HG03045 (cell line): ENCODE data around the gene DDOST.

Source experiments
- ATAC-seq: cut with Tn5 transposase; IDR thresholded peaks from one replicate; pipeline ENCODE4 v1.9.1; 2021; ENCODE audit warnings: mild to moderate bottlenecking, moderate library complexity; ENCODE audit not compliant: unreplicated experiment

DDOST gene

DNA sequence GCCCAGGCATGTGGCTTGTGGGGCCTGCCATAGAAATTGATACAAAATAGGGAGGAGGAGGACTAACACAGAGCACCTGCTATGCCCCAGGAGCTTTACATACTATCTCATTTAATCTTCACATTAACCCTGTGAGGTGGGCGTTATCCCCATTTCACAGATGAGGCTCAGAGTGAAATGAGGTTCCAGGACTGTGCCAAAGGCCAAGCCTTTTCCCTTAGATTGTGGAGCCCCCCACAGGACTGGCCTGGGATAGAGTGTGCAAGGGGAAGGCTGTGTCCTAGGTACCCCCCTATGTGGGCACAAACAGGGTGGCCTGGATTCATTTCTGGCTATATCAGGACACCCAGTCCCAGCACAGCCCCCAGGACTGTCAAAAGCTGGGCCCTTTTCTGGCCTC is 2.2 kb upstream of the DDOST start:
- ATAC-seq: no peak

DNA sequence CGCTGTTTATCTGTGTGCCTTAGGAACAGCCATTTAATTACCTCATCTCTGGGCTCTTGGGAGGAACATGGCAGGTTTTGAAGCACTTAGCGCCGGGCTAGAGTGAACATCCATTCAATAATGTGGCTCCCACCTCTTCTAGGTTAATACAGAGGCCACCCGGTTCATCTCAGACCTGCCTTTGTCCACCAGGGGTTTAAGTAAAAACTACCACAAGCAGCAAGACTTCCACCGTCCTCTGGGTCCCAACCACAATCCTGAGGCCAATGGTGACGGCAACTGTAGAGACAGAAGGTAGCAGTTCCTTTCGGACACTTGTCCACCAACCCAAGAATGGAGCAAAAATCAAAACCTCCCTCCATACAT is 924 bp upstream of the DDOST start:
- ATAC-seq: no peak

DNA sequence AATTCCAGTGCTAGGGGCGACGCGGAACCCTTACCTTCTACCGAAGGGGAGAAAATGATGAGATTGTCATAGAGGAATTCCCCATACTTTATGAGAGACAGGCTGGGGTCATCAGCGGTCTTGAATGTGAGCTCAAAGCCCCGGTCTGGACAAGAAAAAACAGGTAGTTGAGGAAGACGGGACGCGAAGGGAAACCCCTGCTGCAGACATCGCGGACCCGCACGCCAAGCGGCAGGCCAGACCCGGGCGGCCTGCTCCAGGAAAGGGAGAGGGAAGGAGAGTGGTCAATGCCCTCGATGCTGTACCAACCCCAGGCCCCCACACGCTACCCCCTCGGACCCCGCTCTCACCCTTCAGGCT is 342 bp downstream of the DDOST start:
- peak; percentile 3 for ATAC-seq

DNA sequence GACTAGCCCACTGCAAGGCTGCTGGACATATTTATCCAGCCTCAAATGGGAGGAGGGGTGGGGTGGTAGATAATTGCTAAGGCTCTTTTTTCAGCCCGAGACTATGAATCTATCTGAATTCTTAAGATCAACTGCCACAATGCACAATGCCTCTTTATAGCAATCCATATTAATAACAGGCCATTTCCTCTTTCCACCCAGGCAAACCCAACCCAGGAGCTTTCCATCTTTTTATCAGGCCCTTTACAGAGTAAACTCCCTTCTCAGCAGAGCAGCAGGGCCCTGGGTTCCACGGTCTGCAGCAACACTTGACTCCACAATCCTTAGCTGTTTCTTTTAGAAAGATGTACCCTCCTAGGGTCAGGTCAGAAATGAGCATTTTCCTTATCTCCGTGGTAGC is 806 bp downstream of the DDOST start:
- no peak for ATAC-seq

DNA sequence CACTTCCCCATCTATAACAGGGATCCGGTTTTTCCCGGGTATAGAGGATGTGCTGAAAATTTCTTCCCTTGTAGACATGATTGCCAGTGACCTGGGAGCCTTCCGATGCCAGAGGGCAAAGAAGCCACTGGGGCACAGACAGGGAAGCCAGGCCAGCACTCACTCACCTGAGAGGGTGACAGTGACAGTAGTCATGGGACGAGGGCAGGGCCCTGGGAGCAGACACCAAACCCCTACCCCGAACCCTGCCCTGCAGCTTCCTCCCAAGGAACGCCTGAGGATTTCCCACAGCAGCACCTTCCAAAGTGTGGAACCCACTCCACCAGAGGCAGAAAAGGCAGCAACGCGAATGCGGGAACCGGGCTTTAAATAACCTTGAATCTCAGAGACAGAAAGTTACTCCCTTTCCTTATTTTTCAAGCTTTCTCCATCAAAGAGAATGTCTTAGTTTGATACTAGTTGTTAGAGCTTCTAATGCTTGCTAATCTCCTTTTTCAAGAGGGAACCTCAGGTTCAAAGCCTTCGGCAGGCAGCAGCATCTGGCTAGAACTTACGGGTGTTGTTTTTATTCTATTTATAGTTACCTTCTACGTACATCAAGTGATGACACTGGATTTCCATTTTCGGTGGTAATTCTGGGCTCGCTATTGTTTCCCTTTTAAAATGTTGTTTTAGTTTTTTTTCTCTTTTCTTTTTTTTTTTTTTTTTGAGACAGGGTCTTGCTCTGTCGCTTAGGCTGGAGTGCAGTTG is 2.8 kb downstream of the DDOST start:
- ATAC-seq: no peak

DNA sequence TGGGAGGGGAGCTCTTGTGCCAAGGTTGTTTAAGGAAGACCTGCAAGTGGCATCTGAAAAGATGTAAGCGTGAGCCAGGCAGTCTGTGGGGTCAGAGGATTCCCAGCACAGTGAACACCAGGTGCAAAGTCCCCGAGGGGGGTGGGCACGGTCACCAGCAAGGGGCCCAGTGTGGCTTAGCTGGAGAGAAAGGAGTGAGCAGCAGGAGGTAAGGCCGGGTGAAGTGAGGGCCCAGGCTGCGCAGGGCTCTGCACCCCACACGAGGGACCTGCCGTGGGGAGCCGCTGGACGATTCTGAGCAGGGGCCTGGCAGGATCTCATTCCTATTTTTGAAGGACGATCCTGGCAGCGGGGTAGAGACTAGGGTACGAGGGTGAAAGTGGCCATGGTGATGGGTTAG is 4.1 kb downstream of the DDOST start:
- no peak for ATAC-seq

DNA sequence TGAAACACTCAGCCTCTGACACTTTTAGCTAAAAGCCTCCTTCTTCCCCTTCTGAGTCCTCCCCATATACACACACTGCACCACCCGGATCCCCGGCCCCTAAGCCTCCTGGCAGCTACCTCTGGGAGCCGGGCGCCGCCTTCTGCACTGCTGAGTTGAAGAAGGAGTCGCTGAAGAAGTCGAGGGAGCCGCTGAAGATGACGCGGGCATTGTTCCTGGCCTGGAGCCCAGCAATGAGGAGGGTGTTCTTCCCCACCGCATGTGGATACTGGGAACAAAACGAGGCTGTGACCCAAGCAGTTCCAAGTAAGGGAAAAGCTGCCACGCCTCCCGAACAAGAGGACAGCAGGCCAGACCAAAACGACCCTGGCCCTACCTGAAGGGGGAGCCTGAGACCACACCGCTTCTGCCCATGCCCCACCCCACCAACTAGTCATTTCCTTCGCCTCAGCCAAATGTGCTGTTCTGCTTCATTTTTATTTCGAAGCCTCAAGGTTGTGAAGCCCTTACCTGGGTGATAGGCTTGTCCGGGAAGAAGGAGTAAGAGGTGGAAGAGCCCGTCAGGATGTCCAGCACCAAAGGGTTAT is 7.0 kb downstream of the DDOST start:
- ATAC-seq: no peak

DNA sequence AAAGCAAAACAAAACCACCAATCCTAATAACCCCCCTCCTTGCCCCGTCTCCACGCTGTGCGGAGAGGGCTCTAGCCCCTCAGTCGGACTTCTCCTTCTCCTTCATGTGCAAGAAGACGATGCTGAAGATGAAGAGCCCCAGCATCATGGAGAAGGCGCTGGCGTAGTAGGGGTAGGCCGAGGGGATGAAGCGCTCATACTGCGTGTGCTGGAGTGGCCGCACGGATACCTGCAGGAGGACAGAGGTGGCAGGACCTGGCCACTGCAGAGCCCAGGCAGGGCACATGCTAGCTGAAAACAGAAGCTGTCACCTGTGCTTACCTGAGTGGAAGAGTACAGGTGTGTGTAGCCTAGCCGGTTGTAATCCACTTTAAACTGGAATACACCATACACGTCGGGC is 8.9 kb downstream of the DDOST start:
- no peak for ATAC-seq

DNA sequence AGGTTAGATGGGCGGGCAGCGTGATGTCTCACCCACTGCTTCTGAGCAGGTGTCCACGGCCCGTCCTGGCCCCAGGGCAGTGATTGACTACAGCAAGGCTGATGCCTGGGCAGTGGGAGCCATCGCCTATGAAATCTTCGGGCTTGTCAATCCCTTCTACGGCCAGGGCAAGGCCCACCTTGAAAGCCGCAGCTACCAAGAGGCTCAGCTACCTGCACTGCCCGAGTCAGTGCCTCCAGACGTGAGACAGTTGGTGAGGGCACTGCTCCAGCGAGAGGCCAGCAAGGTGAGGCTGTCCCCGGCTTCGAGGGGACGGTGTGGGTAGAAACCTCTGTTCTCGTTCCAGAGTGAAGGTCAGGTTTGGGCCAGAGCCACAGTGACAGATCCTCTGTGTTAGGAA is 12.2 kb downstream of the DDOST start:
- ATAC-seq: no peak

DNA sequence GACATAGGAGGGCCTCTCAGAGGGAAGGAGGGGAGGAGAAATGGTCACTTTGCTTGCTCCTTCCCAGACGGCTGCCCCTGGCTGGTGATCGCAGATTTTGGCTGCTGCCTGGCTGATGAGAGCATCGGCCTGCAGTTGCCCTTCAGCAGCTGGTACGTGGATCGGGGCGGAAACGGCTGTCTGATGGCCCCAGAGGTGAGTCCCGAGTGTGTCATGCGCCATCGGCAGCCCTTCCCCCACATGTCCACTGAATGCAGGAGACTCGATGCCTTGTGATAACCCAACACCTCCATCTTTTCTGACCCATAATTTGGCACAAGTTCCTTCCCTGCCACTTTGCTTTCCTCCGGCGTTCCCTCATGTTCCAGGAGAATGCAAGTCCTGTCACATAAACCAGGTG is 12.7 kb downstream of the DDOST start:
- no peak for ATAC-seq

DNA sequence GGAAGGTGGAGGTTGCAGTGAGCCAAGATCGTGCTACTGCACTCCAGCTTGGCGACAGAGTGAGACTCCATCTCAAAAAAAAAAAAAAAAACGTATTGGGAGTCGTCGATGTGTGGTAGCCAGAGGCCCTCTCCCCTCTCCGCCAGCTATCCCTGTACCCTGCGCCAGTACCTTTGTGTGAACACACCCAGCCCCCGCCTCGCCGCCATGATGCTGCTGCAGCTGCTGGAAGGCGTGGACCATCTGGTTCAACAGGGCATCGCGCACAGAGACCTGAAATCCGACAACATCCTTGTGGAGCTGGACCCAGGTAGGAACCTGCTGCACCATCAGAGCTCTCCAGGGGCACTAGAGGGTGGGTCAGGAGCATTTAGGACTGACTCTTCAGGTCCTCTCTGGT is 15.8 kb downstream of the DDOST start:
- no peak for ATAC-seq

DNA sequence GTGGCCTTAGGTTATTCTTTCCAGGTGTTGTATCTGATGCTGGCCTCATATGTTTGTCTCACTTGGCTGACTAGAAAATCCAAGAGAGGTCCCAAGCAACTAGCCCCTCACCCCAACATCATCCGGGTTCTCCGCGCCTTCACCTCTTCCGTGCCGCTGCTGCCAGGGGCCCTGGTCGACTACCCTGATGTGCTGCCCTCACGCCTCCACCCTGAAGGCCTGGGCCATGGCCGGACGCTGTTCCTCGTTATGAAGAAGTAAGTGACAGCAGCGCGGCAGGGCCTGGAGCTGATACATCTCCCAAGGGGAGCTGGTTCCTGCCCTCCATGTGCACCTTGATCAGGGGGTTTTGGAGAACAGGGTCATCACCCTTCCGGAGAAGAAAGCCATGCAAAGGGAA is 16.8 kb downstream of the DDOST start:
- ATAC-seq: no peak

DNA sequence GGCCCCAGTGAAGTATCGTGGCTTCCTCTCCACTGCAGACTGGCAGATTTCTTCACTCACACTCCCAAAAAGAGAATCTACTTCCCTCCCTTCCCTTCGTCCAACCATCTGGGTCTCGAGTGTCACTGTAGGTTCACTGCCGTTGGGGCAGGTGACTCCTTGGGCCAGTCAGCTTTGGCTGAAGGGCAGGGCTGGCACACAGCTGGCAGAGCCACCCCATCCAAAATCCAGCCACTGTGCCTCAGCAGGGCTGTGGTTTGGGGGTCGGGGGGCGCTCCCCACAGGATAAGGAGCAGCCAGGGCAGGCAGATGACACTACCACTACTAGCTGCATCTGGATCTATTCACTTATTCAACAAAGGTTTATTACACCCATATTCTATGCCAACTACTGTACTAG is 18.1 kb downstream of the DDOST start:
- no peak for ATAC-seq

DNA sequence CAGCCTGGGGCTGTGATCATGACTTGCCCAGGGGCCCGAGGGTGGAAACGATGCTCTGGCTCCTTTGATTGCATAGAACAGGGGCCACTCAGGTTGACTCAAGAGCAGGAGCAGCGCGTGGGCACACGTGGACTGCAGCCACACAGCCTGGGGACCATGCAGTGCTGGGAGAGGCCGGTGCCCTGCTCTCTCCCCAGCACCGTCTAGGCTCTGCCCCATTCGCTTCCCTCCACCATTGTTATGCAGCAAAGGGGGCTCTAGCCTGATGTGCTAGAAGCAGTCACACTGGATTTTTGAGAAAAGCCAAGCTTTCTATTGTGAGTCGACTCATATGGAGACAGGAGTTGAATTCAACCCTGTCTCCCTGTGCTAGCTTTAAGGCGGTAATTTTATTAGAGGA is 19.2 kb downstream of the DDOST start:
- ATAC-seq: no peak

DNA sequence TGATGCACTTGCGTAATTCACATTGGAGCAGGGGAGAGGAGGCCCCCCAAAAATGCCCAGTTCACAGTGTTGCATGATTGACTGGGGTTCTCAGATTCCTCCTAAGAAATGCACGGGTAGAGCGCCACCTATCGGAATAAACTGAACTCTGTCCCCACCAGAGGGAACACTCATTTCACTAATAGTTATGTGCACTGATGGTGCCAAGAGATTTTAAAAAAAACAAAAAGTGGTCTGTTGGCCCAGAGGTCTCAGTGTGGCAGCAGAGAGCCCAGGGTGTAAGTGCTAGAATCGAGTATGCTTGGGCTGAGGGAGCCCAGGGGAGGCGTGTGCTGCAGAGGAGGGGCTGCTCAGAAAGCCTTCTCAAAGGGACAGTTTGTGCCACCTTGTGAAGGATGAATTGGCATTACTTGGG is 21.0 kb downstream of the DDOST start:
- no peak for ATAC-seq

DNA sequence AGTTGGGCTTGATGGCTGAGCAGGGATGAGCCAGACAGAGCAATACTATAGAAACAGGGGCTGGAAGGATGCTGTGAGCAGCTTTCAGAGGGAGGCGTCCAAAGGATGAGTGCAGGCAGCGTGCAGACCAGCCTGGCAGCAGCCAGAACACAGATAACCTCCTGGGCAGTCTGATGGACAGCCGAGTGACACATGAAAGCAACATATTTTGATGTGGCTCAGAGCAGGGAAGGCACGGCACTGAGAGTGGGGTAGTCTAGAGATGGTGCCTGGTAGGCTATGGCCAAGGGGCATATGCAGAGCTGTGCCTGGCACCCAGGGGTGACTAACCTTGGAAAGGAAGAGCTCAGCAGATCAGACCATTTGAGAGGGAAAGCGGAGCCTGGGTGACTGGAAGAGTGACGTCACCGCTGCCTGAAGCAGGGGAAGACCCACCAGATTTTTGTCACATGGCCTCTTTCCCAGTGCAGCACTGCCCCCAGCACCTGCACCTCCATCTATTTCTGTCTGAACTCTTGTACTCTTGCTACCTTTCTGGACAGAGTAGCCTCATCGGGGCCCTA is 24.3 kb downstream of the DDOST start:
- ATAC-seq: no peak

DNA sequence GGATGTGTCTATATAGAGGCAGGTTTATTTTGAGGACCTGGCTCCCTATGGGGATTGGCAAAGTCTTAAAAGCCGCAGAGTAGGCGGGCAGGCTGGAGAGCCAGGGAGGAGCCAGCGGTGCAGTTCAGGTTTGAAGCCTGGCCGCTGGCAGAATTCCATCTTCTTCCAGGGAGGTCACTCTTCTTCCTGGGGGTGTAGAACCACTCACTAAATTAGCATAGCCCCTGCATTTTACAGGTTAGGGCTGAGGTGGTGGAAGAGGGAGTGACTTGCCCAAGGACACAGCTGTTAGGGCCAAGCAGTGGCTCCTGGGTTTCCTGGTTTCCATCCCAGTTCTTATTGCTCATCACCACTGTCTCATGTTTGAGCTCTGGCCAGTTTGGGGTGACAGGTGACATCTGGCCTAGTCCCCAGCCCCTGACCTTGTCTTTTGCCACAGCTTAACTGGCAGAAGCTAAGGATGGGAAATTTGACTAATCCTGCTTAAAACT is 26.5 kb downstream of the DDOST start:
- ATAC-seq: no peak

DNA sequence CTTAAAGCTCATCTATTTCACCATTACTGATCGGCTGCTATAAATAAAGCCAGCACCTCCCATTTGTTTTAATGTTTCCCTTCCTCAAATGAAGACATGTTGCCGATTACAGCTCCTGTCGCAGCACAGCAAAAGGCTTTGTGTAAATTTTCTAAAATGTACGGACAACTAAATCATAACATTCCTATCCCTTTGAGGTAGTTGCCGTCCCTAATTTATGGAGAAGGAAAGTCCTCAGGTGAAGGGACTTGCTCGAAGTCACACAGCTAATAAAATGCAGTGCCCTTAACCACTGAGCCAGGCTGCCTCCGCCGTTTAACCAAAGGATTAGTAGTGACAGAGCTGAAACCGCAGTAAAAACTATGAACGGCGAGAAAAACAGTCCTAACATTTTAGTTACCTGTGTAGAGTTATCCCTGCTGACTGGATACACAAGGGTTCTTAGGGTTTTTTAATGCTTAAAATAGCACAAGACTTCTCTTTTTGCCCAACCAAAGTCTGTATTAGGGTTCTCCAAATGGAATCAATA is 27.0 kb downstream of the DDOST start:
- no peak for ATAC-seq

DNA sequence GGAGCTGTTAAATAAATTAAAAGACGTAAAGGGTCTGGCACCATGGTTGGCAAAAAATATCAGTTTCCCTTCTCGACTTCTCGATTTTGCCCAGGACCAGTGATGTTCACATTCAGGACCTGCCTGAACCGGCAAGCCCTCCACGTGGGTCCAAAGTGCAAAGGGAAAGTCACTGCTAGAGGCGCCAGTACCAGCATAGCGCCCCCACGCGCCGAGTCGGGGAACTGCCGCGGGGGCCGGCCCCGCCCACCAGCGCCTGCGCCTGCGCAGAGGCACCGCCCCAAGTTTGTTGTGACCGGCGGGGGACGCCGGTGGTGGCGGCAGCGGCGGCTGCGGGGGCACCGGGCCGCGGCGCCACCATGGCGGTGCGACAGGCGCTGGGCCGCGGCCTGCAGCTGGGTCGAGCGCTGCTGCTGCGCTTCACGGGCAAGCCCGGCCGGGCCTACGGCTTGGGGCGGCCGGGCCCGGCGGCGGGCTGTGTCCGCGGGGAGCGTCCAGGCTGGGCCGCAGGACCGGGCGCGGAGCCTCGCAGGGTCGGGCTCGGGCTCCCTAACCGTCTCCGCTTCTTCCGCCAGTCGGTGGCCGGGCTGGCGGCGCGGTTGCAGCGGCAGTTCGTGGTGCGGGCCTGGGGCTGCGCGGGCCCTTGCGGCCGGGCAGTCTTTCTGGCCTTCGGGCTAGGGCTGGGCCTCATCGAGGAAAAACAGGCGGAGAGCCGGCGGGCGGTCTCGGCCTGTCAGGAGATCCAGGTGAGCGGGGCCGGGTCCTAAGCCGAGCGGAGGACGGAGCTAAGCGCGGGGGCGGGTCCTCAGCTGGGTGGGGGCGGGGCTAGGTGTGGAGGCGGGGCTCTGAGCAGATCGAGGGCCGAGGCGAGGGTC is 27.7 kb downstream of the DDOST start, which contains the start of gene PINK1:
Gene PINK1 (plus strand): TSS at position 269 of the 875 bp plus-strand sequence. CDS start 91 bp downstream, at position 360.
- ATAC-seq: no peak

DNA sequence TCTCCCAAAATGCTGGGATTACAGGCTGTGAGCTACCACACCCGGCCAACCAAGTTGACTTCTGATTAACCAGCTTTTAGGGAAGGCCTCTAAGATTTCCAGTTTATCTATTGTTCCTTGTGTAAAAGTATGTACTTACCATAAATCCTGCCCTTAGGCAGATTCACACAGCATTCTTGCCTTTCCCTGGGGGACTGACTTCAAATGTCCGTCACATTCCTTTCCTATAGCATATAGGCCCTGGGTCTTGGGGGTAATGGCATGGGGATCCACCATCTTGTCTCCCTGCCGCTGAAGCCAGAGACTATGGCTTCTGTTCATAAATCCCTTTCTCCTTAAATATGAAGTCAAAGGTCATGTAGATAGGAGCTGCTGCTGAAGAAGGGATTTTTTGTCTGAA is 28.8 kb downstream of the DDOST start:
- ATAC-seq: no peak

DNA sequence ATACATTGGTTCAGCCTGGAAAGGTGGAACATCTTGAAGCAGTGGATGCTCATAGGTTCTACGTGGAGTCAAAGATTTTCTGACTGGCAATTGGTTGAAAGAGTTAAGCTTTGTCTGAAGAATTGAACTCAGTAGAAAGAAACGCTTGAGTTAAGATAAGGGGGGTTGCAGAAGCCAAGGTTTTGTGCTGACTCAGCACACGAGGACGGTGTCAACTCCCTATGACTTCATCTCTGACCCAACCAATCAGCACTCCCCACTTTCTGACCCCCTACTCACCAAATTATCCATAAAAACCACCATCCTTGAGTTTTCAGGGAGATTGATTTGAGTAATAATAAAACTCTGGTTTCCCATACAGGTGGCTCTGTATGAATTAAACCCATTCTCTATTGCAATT is 30.4 kb downstream of the DDOST start:
- no peak for ATAC-seq
